ENCODE measurements around the gene B4GALT6.
"Not testable (repeated sequence)": the region's sequence is repeated elsewhere in the genome, so short reads cannot be mapped to it uniquely, and the experiment has no call there.

Gene B4GALT6, protein sequence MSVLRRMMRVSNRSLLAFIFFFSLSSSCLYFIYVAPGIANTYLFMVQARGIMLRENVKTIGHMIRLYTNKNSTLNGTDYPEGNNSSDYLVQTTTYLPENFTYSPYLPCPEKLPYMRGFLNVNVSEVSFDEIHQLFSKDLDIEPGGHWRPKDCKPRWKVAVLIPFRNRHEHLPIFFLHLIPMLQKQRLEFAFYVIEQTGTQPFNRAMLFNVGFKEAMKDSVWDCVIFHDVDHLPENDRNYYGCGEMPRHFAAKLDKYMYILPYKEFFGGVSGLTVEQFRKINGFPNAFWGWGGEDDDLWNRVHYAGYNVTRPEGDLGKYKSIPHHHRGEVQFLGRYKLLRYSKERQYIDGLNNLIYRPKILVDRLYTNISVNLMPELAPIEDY

DNA sequence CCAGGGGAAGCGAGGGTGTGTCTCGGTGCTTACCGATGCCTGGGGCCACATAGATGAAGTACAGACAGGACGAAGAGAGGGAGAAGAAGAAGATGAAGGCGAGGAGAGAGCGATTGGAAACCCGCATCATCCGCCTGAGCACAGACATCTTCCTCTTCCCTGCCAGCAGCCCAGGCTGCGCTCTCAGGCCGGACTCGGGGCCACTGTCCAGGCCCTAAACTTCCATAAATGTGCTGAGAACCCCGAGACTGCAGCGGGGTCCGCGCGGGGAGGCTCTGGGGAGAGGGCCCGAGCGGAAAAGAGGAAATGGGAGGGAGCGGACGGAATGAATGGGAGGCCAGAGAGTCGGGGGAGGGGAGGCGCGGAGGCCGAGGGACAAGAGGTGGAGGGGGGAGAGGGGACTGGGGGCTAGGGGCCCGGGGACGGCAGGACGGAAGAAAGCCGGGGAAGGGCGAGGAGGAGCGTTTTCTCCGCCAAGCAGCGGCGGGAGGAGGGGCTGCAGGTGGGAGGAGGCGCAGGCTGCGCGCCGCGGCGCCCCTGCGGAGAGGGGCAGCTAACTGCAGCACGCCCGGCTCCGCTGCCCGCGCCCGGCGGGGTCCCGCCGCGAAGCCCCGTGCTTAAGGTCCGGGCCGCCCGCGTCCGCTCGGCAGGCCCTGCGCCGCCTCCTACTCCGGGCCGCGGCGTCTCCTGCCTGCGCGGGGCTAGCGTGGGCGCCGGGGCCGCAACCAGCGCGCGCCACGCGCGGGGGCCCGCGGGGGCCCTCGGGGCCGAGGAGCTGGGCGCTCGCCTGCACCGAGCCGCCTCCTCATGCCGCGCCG lies at the start of gene B4GALT6:
Gene B4GALT6, minus strand, starts transcription at position 303 of the 818 bp plus-strand sequence. Its CDS starts 155 bp downstream, at position 148.
- DNase-seq (ENCODE audit: low read depth in 2 of 2, low spot score in 1 of 2): no peak

DNA sequence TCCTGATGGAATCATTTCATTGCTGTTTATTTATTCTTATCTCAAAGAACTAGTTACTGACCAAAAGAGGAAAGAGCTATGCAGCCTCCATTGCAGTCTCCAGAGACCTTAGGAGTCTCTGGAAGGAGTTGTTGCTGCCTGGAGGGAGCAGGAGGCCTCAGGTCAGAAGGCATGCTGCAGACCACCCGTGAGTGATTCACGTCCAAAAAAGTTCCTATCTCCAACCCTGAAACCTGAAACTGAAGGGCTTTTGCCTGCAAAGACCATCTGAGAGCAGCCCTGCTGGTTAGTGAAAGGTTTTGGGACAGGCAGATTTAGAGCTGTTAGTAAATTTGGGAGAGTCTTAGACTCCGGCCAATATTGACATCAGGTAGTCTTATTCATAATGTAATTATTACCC lies 47.2 kb upstream of the B4GALT6 start:
- no peak for DNase-seq (ENCODE audit: low read depth in 2 of 2, low spot score in 1 of 2)

DNA sequence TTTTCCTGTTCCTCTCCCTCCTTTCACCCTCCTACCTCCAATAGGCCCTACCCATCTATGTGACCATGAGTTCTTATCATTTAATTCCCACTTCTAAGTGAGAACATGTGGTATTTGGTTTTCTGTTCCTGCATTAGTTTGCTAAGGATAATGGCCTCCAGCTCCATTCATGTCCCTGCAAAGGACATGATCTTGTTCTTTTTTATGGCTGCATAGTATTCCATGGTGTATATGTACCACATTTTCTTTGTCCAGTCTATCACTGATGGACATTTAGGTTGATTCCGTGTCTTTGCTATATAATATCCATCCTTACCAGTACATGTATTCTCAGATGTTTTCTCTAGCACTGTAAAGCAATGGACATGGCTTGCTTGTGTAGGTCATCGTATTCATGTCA lies 44.8 kb upstream of the B4GALT6 start:
- not testable (repeated sequence) for DNase-seq (ENCODE audit: low read depth in 2 of 2, low spot score in 1 of 2)

DNA sequence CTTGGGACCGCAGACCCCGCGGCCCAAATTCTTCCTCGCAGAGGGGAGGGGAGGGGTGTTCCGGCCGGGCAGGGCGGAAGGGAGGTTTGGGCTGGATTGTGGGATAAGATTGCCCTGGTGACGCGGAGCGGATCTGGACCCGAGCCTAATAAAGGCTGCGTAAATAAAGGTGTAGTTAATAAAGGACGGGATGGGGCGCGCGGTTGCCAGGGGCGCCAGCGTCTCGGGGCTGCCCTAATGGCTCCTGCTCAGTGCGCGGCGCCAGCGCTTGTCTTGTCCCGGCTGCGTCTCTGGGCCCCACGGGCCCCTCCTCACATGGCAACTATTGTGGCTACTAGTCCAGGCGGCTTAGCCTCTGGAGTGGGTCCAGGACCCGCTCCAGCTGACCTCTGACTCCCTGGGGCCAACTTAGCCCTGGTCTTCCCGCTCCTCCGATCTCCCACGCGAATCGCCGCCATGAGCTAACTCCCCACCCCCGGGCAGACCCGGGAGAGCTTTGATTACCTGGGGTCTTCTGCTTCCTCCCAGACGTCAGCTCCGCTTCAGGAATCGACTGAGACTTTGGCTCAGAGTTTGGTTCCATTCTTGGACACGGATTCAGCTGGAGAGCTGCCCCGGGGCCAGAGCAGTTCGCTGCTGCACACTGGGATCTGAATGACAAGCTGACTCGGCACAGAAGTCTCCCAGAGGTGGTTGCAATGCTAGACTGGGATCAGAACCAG lies 39.8 kb upstream of the B4GALT6 start:
- no peak for DNase-seq (ENCODE audit: low read depth in 2 of 2, low spot score in 1 of 2)

DNA sequence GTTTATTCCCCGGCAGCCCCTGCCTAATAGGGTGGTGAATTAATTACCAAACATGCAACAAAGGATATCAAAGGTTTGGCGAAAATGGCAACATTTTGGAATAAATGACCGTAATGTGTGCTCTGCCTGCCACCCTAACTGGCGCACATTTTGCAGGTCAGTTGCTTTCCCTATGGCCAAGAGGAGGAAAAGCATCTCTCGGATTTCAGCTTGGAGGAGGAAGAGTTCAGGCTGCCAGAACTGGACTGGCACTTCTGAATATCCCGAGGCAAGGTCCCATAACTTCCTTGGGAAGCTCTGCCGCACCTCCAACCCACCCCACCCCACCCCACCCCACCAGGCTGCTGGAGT lies 39.2 kb upstream of the B4GALT6 start:
- no peak for DNase-seq (ENCODE audit: low read depth in 2 of 2, low spot score in 1 of 2)

DNA sequence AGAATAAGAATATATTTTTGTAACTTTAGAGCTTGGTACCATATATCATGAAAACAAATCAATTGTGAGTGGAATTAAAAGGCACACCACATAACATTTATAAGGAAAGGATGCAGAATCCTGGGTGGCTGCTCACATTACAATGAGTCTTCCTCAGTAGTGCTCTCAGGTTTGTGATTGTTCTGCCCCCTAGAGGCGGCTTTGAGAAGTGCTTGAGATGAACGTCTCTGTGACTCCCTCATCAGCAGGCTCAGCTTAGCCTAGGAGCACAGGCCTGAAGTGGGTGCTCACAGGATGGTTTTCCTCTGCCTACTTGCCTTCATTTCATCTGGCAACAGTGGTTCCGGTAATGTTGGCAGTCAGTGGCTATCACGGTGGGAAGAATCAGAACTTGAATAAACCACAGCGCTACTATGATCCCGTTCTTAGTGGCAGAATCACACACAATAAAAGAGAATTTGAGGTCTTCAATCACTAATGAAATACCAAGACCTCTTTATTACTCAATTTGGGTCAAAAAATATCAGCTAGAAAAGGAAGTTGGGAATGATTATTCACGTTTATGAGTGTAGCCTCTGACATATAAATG lies 38.1 kb upstream of the B4GALT6 start:
- DNase-seq (ENCODE audit: low read depth in 2 of 2, low spot score in 1 of 2): peak; percentile 20 to 43

DNA sequence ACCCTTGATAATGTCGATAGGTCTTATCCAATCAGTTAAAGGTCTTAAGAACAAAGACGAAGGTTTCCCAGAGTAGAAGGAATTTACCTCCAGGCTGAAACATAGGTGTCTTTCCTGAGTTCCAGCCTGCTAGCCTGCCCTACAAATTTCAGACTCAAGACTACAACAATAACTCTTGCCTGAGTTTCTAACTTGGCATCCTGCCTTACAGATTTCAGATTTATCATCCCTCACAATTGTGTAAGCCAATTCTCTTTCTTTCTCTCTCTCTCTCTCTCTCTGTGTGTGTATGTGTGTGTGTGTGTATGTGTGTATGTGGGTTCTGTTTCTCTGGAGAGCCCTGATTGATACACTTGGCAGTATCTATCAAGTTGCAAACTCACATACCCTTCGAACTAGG lies 37.2 kb upstream of the B4GALT6 start:
- DNase-seq (ENCODE audit: low read depth in 2 of 2, low spot score in 1 of 2): no peak

DNA sequence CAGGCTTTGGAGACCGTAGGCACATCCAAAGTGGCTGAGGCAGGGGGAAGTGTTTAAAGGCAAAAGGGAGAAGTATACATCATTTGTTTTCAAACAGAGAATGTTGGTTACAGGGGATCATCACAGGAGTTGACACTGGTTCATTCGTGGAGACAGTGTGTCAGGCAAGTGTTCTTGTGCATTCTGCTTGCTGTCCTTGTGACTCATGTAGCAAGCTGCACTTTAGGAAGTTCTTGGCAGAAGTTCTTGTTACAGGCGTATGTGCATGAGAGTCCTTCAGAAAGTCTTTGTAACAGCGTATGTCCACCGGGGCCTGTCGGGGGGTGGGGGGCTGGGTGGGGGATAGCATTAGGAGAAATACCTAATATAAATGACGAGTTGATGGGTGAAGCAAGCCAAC lies 36.5 kb upstream of the B4GALT6 start:
- DNase-seq (ENCODE audit: low read depth in 2 of 2, low spot score in 1 of 2): no peak

DNA sequence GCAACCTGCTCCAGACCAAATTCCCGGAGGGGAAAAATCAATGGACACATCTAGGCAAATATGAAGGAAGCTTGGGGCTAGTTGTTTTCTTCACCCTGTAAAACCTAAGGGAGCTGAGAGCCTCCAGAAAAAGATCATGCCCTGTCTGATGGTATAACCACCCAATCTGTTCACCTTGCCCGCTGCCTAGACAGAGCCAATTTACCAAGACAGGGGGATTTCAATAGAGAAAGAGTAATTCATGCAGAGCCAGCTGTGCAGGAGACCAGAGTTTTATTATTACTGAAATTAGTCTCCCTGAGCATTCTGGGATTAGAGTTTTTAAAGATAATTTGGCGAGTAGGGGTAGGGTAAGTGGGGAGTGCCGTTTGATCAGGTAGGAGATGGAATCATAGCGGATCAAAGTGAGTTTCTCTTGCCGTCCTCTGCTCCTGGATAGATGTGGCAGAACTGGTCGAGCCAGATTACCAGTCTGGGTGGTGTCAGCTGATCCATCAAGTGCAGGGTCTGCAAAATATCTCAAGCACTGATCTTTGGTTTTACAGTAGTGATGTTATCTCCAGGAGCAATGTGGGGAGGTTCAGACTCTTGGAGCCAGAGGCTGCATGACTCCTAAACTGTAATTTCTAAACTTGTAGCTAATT lies 35.1 kb upstream of the B4GALT6 start:
- no peak for DNase-seq (ENCODE audit: low read depth in 2 of 2, low spot score in 1 of 2)

DNA sequence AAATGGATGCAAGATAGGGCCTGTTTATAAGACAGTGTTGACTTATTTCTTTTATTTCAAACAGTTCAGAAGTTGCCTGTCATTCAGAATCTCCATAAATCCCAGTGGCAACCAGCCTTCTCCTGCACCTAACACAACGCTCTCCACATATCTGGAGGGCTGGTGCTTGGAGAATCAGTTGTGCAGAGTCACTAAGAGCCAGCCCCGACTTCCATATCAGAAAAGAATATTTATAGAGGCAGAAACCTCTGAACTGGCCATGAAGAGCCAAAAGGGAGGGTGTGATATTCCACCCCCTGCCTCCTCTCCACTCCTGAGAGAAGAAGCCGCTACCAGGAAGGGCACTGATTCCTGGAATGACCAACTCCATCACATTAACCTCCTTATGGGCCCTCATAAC lies 34.0 kb upstream of the B4GALT6 start:
- DNase-seq (ENCODE audit: low read depth in 2 of 2, low spot score in 1 of 2): no peak

DNA sequence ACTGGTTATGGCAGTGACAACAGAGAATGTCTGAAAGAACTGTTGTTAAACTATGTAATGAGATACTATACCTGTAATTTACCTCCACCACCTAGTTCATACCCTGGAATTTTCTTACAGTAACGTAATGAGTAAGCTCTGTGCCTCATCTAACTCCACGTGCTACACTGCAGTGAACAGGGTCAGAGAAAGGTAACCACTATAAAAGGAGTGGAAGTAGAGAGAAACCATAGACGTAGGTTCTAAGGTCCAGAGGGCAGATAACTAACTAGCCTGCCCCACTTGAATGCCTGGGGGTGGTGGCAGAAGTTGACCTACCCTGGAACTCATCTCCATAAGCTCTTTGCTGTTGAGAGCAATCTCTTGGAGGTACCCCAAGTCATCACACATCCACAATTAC lies 32.0 kb upstream of the B4GALT6 start:
- no peak for DNase-seq (ENCODE audit: low read depth in 2 of 2, low spot score in 1 of 2)

DNA sequence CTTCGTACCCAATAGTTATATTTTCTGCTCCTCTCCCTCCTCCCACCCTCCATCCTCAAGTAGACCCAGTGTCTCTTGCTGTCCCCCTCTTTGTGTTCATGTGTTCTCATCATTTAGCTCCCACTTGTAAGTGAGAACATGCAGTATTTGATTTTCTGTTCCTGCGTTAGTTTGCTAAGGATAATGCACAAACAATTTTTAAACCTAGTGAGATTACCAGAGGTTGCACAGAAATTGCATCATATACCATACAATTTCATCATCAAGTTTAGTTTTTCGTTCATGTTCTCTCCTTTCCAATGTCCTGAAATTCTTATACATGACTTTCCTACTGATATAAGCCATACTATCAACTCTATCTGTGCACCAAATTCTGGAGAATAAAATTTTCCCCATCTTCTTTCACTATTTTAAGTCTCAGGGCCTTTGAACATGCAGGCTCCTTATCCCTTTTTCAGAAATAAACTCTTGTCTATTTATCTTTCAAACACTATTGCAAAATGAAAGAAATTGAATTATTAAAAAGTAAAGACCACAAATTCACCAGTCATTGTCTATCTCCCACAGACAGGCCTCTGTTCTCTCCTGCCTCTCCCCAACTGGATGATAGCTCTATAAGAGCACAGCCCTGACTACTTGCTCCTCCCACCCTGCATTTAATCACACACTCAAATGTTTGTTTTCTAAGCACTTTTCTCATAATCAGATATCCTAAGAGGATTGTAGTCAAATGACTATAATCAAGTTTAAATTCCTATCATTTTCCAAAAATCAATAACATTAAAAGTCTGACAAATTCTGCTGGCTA lies 27.2 kb upstream of the B4GALT6 start:
- DNase-seq (ENCODE audit: low read depth in 2 of 2, low spot score in 1 of 2): no peak

DNA sequence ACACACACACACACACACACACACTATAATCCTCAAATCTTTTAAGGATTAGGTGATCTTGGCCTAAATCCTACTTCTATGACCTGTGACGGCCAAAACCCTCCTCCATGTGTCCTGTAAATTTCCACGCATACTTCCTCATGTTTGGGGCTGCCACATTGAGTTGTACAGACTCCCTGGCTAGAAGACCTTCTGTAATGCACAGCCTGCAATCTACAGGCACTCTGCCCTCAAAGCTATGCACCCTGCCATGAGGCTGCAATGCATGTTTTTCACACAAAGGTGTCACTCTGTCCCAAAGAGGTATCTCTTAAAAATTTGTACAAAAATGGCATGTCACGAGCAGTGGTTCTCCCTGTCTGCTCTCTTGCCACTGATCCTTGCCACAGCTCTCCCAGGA lies 26.4 kb upstream of the B4GALT6 start:
- DNase-seq (ENCODE audit: low read depth in 2 of 2, low spot score in 1 of 2): no peak

DNA sequence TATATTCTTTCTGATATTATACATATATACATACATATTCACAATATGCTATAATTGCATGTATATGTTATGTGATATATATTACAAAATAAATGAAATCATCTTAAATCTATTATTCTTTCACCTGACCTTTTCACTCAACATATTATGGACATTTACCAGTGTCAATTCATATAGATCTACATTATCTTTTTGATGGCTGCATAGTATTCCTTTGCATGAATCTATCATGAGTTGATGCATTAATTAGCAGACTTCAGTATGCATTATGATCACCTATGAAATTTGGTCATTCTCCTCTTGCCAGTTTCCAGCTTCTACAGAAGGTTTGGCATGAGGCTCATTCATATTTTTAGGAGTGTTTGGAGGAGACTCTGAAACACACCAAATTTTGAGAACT lies 23.4 kb upstream of the B4GALT6 start:
- no peak for DNase-seq (ENCODE audit: low read depth in 2 of 2, low spot score in 1 of 2)

DNA sequence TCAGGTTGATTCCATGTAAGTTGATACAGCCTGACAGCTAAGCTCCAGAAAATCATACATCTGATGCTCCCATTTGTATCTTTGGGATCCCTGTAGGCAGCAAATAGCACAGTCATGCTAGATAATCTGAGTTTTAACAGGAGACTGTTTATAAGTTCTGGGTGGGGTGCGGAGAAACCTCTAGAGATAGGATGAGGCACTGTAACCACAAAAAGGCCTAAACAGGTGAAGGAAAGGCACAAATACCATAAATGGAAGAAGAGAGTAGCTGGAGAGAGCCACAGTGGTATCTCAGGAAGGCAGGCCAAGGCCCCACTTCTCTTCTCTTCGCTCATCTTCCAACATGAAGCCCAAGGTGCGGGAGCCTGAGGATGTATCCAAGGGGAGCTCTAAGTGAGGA lies 18.1 kb upstream of the B4GALT6 start:
- no peak for DNase-seq (ENCODE audit: low read depth in 2 of 2, low spot score in 1 of 2)

DNA sequence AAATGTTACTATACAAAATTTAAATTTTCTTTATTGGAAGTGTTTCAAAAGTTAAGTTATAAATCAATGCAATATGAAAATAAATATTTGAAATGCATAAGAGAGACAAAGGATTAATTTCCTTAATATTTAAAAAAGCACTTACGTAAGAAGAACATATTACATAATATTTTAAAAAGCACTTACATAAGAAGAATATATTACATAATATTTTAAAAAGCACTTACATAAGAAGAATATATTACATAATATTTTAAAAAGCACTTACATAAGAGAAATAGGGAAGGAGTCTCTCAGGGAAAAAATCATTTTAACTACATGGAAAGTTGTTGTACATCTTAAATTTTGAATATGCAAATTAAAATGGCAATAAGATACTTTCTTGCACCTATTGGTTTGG lies 17.4 kb upstream of the B4GALT6 start:
- no peak for DNase-seq (ENCODE audit: low read depth in 2 of 2, low spot score in 1 of 2)

DNA sequence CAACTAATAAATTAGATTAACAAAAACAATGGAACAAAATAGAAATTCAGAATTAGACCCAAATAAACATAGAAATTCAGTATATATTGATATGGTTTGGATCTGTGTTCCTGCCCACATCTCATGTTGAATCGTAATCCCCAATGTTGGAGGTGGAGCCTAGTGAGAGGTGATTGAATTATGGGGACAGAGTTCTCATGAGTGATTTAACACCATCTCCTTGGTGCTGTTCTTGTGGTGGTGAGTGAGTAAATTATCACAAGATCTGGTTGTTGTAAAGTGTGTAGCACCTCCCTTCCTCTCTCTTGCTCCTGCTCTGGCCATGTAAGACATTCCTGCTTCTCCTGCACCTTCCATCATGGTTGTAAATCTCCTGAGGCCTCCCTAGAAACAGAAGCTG lies 16.6 kb upstream of the B4GALT6 start:
- no peak for DNase-seq (ENCODE audit: low read depth in 2 of 2, low spot score in 1 of 2)

DNA sequence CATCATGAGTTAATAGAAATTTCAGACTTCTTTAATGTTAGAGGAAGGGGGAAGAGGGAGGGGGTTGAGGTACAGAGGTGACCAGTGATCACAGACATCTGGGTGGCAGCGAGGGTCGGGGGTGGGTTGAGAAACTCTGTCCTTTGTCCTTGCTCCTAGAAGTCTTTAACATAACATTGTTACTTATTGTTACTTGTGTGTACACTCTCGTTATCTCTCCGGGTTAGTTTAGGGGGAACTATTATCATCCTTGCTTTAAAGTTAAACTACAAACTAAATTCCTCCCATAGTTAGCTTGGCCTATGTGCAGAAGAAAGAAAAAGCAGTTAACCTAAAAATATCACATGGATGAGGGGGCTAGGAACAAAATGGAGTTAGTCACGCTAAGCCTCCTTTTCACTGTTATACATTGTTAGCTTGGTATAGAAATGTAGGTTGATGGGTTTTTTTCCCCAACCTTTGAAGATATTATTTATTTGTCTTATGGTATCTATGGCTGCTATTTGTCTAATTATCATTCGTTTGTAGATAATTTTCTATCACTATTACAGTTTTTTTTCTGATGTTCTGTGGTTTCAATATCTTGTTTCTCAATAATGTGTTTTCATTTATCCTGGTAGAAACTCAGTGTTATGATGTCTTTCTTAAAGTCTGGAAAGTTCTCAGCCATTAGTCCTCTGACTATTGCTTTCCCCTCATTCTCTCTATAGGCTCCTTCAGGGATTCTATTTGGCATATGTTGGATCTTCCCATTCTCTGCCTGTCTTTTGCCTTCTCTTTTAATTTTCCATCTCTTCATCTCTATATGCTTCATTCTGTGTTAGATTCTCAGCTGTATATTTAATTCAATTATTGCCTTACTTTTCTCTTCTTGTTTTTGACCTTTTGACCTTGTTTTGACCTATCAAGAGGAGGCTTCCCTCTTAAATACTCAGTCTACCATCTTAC lies 13.2 kb upstream of the B4GALT6 start:
- DNase-seq (ENCODE audit: low read depth in 2 of 2, low spot score in 1 of 2): no peak

DNA sequence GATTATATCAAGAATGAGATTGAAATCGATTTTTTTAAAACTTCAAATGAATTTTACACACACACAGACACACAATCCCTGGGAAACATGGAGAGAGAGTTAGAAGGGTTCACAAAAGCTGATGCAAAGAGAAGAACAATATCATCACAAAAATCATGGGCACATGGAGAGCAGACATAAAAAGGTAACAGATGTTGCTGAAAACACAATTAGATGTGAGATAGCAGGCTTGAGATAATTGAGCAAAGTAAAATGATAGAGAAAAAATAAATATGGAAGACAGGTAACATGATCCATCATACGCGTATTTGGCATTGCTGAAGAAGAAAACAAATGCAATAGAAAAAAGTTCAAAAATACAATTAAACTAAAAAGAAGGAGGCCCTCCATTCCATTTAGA lies 11.6 kb upstream of the B4GALT6 start:
- DNase-seq (ENCODE audit: low read depth in 2 of 2, low spot score in 1 of 2): no peak

All from stimulated activated CD8-positive, alpha-beta memory T cell treated with anti-CD3 and anti-CD28 coated beads, Interleukin-4, amount 100 ng/mL, for 1 hour (primary cell).